Caco-2 (cell line): ENCODE results near the gene UPP2. TPM values are rescaled to one million over a fixed set of nuclear protein-coding genes. Genes with fewer than 3 reads are reported as not detected.

Source experiments
- BruUV-seq: library from RNA; stranded (reverse); fragments of 400-500 nt; replicated peaks from 2 replicates; lab custom pipeline; 2021; lab: Mats Ljungman, UMichigan
- CTCF ChIA-PET: fragments of 300-600 bp; sonication (Branson Sonifier 250); formaldehyde crosslinking; loops from one replicate; lab custom pipeline; 2022; ENCODE audit warnings: antibody characterized with exemption; lab: Charles Lee
- POLR2A ChIA-PET: fragments of 300-600 bp; sonication (Branson Sonifier 250); formaldehyde crosslinking; loops from one replicate; lab custom pipeline; 2022; ENCODE audit warnings: antibody characterized with exemption; lab: Charles Lee
- DNase-seq, 2 experiments: peaks; one replicate each; pipeline versions ENCODE4 v3.0.0 to v3.0.0-alpha.2; 2020 to 2022
- H3K27me3 ChIP-seq: replicated peaks from 2 replicates; pipeline ENCODE4 v1.6.0; 2011; ENCODE audit warnings: low read length; ENCODE audit not compliant: control insufficient read depth, insufficient read depth
- H3K36me3 ChIP-seq: 2 replicates; pipeline ENCODE4 v1.5.1; 2011; ENCODE audit warnings: low read length; ENCODE audit not compliant: control insufficient read depth, insufficient read depth
- H3K4me1 ChIP-seq: fragments of 250-450 bp; sonication (Bioruptor Pico); 2 replicates; pipeline ENCODE4 v1.5.1; 2020; ENCODE audit warnings: mild to moderate bottlenecking
- H3K4me3 ChIP-seq: 2 replicates; pipeline ENCODE4 v1.5.1; 2011; ENCODE audit warnings: low read depth, mild to moderate bottlenecking, control low read depth, low read length
- H3K9me3 ChIP-seq: fragments of 250-450 bp; sonication (Bioruptor Pico); 2 replicates; pipeline ENCODE4 v1.5.1; 2020; ENCODE audit warnings: mild to moderate bottlenecking, moderate library complexity
- H3K27ac Mint-ChIP-seq: one replicate; pipeline ENCODE4 v1.8.0; 2022; ENCODE audit warnings: mixed read lengths; ENCODE audit not compliant: unreplicated experiment
- H3K27me3 Mint-ChIP-seq: one replicate; pipeline ENCODE4 v1.8.0; 2022; ENCODE audit warnings: mixed read lengths; ENCODE audit not compliant: insufficient read depth, unreplicated experiment
- H3K36me3 Mint-ChIP-seq: one replicate; pipeline ENCODE4 v1.8.0; 2022; ENCODE audit warnings: mild to moderate bottlenecking, mixed read lengths; ENCODE audit not compliant: insufficient read depth, unreplicated experiment
- H3K4me1 Mint-ChIP-seq: one replicate; pipeline ENCODE4 v1.8.0; 2022; ENCODE audit warnings: low read depth, mixed read lengths; ENCODE audit not compliant: unreplicated experiment
- H3K4me3 Mint-ChIP-seq: one replicate; pipeline ENCODE4 v1.8.0; 2022; ENCODE audit warnings: mild to moderate bottlenecking, moderate library complexity, mixed read lengths; ENCODE audit not compliant: unreplicated experiment
- H3K9me3 Mint-ChIP-seq: one replicate; pipeline ENCODE4 v1.8.0; 2022; ENCODE audit warnings: mixed read lengths; ENCODE audit not compliant: unreplicated experiment
- intact Hi-C: fragments of 100-400 bp; cut with micrococcal nuclease; formaldehyde crosslinking; loops from one replicate; pipeline ENCODE4 v1.10.0; 2022; ENCODE audit not compliant: unreplicated experiment
- total RNA-seq: library from RNA; stranded (reverse); gene quantifications from 2 replicates; pipeline ENCODE4 v1.2.3, GENCODE V29; 2022
- TF ChIP-seq, protein P1 (sequence below), 2 experiments: fragments of 200-600 bp in 1 of 2; IDR thresholded peaks; 1 replicate in 1 of 2; 2 replicates in 1 of 2; pipeline versions ENCODE4 v1.5.1 to v1.8.0; 2011 to 2022; ENCODE audit warnings: antibody characterized with exemption in 1 of 2, control low read depth in 1 of 2, inconsistent platforms in 1 of 2, low read depth in 1 of 2, low read length in 1 of 2, mild to moderate bottlenecking in 1 of 2, moderate library complexity in 1 of 2; ENCODE audit not compliant: insufficient read depth in 1 of 2, severe bottlenecking in 1 of 2, unreplicated experiment in 1 of 2

UPP2 gene
- total RNA-seq, 1 experiment from 2014 or later = not detected

GRCh38 chr2:158091647-158092046 is 10.0 kb upstream of the UPP2 start:
- ChIA-PET POLR2A (no interaction called here), CTCF (no interaction called here)
- Mint-ChIP-seq H3K4me1 (no peaks in the 10 kb centered on the region), H3K36me3 (no peaks in the 10 kb centered on the region), H3K27ac (no peak overlapping the region), H3K4me3 (no peak overlapping the region), H3K27me3 (no peaks in the 10 kb centered on the region), H3K9me3 (peaks cover 19% of the 10 kb centered on the region)
- intact Hi-C loops = no loop called here
- Histone ChIP-seq H3K4me1 (peaks cover 9% of the 10 kb centered on the region; the same call in 1 of the 2 replicates), H3K27me3 (no peaks in the 10 kb centered on the region), H3K9me3 (peaks cover 7% of the 10 kb centered on the region), H3K4me3 (no peak overlapping the region), H3K36me3 (no peaks in the 10 kb centered on the region)
- no peak for DNase-seq
- no TSS peak for BruUV-seq
- TF ChIP-seq, protein P1, sequence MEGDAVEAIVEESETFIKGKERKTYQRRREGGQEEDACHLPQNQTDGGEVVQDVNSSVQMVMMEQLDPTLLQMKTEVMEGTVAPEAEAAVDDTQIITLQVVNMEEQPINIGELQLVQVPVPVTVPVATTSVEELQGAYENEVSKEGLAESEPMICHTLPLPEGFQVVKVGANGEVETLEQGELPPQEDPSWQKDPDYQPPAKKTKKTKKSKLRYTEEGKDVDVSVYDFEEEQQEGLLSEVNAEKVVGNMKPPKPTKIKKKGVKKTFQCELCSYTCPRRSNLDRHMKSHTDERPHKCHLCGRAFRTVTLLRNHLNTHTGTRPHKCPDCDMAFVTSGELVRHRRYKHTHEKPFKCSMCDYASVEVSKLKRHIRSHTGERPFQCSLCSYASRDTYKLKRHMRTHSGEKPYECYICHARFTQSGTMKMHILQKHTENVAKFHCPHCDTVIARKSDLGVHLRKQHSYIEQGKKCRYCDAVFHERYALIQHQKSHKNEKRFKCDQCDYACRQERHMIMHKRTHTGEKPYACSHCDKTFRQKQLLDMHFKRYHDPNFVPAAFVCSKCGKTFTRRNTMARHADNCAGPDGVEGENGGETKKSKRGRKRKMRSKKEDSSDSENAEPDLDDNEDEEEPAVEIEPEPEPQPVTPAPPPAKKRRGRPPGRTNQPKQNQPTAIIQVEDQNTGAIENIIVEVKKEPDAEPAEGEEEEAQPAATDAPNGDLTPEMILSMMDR (IDR thresholded peaks at IDR 0.05; ENCODE audit: insufficient read depth in 1 of 2, low read depth in 1 of 2, low read length in 1 of 2, severe bottlenecking in 1 of 2, unreplicated experiment in 1 of 2) = no peak

- Mint-ChIP-seq H3K27me3 (no peaks in the 10 kb centered on the region), H3K27ac (no peak overlapping the region), H3K4me3 (no peak overlapping the region), H3K36me3 (no peaks in the 10 kb centered on the region), H3K9me3 (no peaks in the 10 kb centered on the region), H3K4me1 (no peaks in the 10 kb centered on the region)
- CTCF ChIA-PET = no interaction called here
- Histone ChIP-seq H3K36me3 (no peaks in the 10 kb centered on the region), H3K4me1 (peaks cover 9% of the 10 kb centered on the region; the same call in 1 of the 2 replicates), H3K9me3 (no peaks in the 10 kb centered on the region), H3K27me3 (no peaks in the 10 kb centered on the region), H3K4me3 (no peak overlapping the region)
- intact Hi-C loops = loop anchor here (2.0 kb wide), 1 partner anchor 34 kb away; no protein-coding TSS in a partner anchor
- POLR2A ChIA-PET = no interaction called here
- BruUV-seq = no TSS peak
- TF ChIP-seq, protein P1 (IDR thresholded peaks at IDR 0.05; ENCODE audit: insufficient read depth in 1 of 2, low read depth in 1 of 2, low read length in 1 of 2, severe bottlenecking in 1 of 2, unreplicated experiment in 1 of 2) = no peak
- DNase-seq = peak in 1 of 2 experiments; percentile 12
Observed at GRCh38 chr2:158094487-158095092, 7.1 kb upstream of the UPP2 start.

DNA sequence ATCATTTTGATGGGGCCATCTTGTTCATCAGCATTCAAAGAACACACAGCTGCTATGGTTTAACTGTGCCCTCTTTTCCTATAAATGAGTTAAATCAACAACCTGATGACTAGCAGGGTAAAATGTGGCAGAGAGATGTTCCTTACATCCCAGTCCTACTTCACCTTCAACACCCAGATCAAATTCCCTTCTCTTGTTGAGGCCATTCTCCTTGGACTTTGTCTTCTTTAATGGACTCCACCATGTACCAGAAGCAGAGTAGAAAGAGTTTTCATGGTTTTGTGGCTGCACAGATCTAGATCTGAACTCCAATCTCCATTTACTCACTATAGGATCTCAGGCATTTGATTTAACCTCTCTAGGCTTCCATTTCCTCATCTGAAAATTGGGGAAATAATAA is 6.4 kb upstream of the UPP2 start:
- BruUV-seq = no TSS peak
- Histone ChIP-seq H3K36me3 (no peaks in the 10 kb centered on the region), H3K4me3 (no peak overlapping the region), H3K4me1 (peaks cover 9% of the 10 kb centered on the region; the same call in 1 of the 2 replicates), H3K27me3 (no peaks in the 10 kb centered on the region), H3K9me3 (no peaks in the 10 kb centered on the region)
- TF ChIP-seq, protein P1 (IDR thresholded peaks at IDR 0.05; ENCODE audit: insufficient read depth in 1 of 2, low read depth in 1 of 2, low read length in 1 of 2, severe bottlenecking in 1 of 2, unreplicated experiment in 1 of 2) = no peak
- H3K4me1 Mint-ChIP-seq = no peaks in the 10 kb centered on the region
- no peak overlapping the region for H3K4me3 Mint-ChIP-seq
- ChIA-PET POLR2A (no interaction called here), CTCF (no interaction called here)
- no peak overlapping the region for H3K27ac Mint-ChIP-seq
- no peaks in the 10 kb centered on the region for H3K27me3 Mint-ChIP-seq
- intact Hi-C loops = loop anchor here (2.0 kb wide), 1 partner anchor 34 kb away; no protein-coding TSS in a partner anchor
- DNase-seq = no peak
- no peaks in the 10 kb centered on the region for H3K36me3 Mint-ChIP-seq
- H3K9me3 Mint-ChIP-seq = no peaks in the 10 kb centered on the region
